Epidermal melanocyte (primary cell): ENCODE data around the gene TM4SF4.

ENCODE experiments used
- DNase-seq: peaks from one replicate; pipeline ENCODE4 v3.0.0; 2011; ENCODE audit warnings: low spot score; ENCODE audit not compliant: insufficient read length

TM4SF4 gene

GRCh38 chr3:149547954-149548668, 73.6 kb downstream of the TM4SF4 start:
- no peak for DNase-seq

- DNase-seq: no peak
Measured at GRCh38 chr3:149548669-149549065, 74.2 kb downstream of the TM4SF4 start.

- DNase-seq: no peak
Measured at GRCh38 chr3:149551500-149551899, 77.0 kb downstream of the TM4SF4 start.

GRCh38 chr3:149552700-149553099, 78.2 kb downstream of the TM4SF4 start:
- DNase-seq: no peak
